Epithelial cell of esophagus (primary cell): Measurements from ENCODE around the gene SLC22A12.

Experiments used
- DNase-seq: peaks from one replicate; pipeline ENCODE4 v3.0.0; 2010; ENCODE audit warnings: low read depth
- H3K4me3 ChIP-seq: 2 replicates; pipeline ENCODE4 v1.5.1; 2011; ENCODE audit warnings: mild to moderate bottlenecking, low read length, control low read depth
- CTCF ChIP-seq: IDR thresholded peaks from 2 replicates; pipeline ENCODE4 v1.5.1; 2011; ENCODE audit warnings: low read depth, mild to moderate bottlenecking, low read length, control low read depth, inconsistent platforms; ENCODE audit not compliant: insufficient read depth; ENCODE audit errors: missing control alignments

Gene SLC22A12

GRCh38 chr11:64621283-64622019 lies 30.4 kb downstream of the SLC22A12 start:
- no peak overlapping the region for H3K4me3 ChIP-seq
- DNase-seq, result no peak
- no peak for TF ChIP-seq CTCF

DNA sequence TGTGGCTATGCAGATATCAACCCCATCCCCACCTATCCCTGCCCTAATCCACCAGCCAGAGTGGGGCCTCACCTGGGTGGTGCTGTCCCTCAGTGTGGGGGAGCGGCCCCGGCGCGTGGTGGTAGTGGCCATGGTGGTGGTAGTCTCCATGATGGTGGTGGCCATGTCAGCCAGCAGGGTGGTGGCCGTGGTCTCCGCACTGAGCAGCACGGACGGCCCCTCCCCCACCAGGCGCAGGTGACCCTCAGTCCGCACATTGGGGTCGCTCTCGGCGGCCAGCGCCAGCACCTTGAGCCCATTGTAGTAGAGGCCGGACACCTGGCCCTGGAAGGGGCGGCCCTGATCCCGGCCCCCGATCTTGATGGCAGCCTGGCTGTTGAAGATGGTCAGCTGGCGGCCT lies 31.7 kb downstream of the SLC22A12 start:
- no peak for DNase-seq
- no peak for TF ChIP-seq CTCF
- H3K4me3 ChIP-seq, result no peak overlapping the region

GRCh38 chr11:64624883-64625481 lies 34.0 kb downstream of the SLC22A12 start:
- no peak overlapping the region for H3K4me3 ChIP-seq
- no peak for DNase-seq
- TF ChIP-seq CTCF, result no peak

- DNase-seq, result no peak
- no peak for TF ChIP-seq CTCF
- H3K4me3 ChIP-seq, result no peak overlapping the region
Measured at GRCh38 chr11:64626637-64627036, 35.6 kb downstream of the SLC22A12 start.

- no peak for TF ChIP-seq CTCF
- no peak overlapping the region for H3K4me3 ChIP-seq
- no peak for DNase-seq
Measured at GRCh38 chr11:64627371-64627770, 36.4 kb downstream of the SLC22A12 start.

DNA sequence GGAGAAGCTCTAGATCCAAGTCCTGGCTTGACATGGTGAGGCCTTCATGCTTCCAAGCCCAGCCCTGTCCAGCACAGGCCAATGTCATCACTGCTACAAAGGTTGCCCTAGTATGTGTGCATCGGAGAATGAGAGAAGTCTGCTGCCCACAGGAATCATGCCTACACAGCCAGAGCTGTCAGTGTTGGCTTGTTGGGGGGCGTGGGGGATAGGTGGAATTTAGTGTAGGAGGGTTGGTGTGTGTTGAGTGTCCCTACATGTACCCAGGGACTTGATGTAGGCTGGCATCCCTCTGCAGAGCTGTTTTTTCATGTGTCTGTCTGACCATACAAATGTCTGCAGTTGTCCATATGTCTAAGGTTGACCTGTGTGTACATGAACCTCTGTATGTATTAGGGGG lies 37.6 kb downstream of the SLC22A12 start:
- no peak for TF ChIP-seq CTCF
- DNase-seq, result no peak
- H3K4me3 ChIP-seq, result no peak overlapping the region

DNA sequence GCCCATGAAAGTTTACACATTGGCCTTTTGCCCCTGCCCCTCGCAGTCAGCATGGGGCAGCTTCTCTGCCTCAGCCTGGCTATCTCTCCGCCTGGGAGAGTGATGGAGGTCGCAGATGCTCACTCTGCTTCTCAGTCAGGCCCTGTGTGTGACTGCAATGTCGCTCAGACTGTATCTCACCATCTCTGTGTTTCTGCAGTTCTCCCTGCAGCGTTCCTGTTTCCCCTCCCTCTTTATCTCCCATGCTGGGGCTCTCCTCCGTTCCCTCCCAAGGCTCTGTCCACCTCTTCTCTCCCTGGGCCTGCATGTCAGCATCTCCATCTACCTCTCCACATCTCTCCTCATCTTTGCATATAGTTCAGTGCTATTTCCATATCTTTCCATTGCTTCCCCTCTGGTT lies 38.1 kb downstream of the SLC22A12 start:
- no peak for DNase-seq
- H3K4me3 ChIP-seq, result no peak overlapping the region

More for the DNA sequence above, 38.1 kb downstream of the SLC22A12 start:
- no peak for TF ChIP-seq CTCF
